ENCODE measurements around the gene GATAD2B.

The GATAD2B gene

GRCh38 chr1:153953859-153954365, 31.1 kb upstream of the GATAD2B start:
- DNase-seq (ENCODE audit: insufficient read length, low spot score) (no peak), FAIRE-seq (no peak)

GRCh38 chr1:153951801-153952200, 29.0 kb upstream of the GATAD2B start:
- FAIRE-seq: no peak
- no peak for DNase-seq (ENCODE audit: insufficient read length, low spot score)

DNA sequence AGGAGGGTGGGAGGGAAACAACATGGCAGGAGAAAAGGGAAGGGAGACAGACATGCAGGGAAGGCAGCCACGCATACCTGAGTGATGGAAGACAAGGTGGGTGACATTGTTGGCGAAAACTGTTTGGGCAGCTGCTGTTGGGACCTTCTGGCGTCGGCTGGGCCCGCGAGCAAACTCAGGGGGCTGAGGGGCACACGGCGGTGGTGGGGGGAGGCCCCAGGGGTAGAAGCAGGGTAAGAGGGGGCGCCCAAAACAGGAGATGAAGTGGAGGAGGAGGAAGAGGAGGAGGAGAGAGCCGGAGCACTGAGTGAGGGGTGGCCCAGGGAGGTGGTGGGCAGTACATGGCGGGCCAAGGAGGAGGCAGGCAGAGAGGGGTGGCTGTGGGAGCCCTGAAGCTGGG, 28.4 kb upstream of the GATAD2B start:
- FAIRE-seq (no peak), DNase-seq (ENCODE audit: insufficient read length, low spot score) (no peak)

DNA sequence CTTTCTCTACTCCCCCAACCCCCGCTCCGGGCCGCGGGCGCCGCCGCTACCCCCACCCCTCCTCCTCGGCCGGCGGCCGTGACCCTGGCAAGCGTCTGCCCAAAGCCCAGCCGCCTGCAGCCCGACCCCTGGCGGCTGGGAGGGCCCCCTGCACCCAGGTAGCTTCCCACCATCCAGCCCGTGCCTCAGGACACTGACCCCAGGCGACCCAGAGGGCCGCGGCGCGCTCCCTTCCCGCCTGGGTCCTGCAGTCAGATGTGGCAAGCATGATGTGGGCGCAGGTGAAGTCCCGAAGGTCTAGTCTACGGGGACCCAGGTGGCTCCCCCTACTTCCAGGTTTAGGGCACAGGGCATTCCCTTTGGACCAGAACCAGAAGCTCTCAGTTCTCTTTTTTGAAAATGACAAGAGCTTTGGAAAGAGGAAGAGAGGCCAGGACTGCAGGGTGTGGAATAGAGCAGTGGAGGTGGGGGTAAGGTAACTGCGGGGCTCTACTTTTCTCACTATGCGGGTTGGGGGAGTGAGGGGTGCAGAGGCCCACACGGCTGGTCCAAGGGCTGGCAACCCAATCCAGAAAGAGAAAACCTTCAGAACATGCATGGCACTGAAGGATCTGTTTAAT, 24.0 kb upstream of the GATAD2B start, which contains the start of gene DENND4B:
Gene DENND4B, minus strand, starts transcription at position 97 of the 620 bp plus-strand sequence. CDS start 2,344 bp downstream, outside the sequence.
- DNase-seq (ENCODE audit: insufficient read length, low spot score): peak; percentile 97
- peak; percentile 87 for FAIRE-seq

DNA sequence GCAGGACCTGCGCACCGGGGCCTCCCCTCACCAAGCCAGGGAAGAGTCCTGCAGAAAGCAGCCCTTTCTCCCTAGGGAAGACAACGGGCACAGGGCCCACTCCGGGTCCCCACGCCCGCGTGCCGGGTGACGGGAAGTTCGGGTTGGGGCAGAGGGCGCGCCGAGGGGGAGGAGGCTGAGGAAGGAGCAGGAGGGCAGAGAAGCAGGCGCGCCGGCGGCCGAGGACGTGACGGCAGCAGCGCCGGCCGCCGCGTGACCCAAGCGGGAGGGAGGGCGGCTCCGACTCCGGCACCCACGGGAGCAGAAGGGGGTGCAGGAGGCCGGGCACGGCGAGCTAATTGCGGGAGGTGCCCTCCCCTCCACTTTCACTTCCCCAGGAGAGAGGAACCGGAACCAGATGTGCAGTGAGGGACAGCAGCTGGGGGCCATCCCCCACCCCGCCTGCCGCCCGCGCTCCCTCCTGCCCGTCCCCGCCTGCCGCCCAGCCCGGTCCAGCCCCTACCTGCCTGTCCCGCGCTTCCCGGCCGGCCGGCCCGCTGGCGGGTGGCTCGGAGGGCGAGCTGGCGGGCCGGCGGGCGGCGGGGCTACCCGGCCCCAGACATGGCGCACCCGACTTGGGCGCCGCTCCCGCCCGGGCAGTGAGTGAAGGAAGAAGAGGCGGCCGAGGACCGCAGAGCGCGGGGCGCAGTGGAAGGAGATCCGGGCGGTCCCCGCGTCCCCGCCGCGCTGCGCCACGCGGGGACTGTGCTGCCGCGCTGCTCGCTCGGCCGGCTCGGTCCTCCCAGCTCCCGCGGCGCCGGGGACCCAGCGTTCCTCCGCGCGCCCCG, 23.2 kb upstream of the GATAD2B start:
- DNase-seq (ENCODE audit: insufficient read length, low spot score): peak; percentile 95
- peak; percentile 92 for FAIRE-seq

- FAIRE-seq (no peak), DNase-seq (ENCODE audit: insufficient read length, low spot score) (peak; percentile 92)
Measured at GRCh38 chr1:153945131-153945794, 22.5 kb upstream of the GATAD2B start.

DNA sequence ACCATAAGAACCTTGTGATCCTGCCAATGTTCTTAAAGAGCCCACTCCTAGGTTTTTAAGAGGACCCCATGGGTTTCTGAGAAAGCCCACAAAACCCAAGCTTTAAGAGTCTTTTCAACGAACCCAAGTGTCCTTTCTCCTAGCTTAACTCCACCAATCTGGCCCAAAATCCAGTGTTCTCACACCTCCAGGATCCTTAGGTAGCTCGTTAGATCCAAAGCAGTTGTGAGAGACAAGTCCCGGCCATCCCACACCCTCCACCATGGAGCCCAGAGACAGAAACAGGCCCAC, 22.0 kb upstream of the GATAD2B start:
- FAIRE-seq (no peak), DNase-seq (ENCODE audit: insufficient read length, low spot score) (no peak)

- no peak for DNase-seq (ENCODE audit: insufficient read length, low spot score)
- no peak for FAIRE-seq
Measured at GRCh38 chr1:153944005-153944826, 21.4 kb upstream of the GATAD2B start.

GRCh38 chr1:153942766-153943549, 20.2 kb upstream of the GATAD2B start:
- FAIRE-seq (no peak), DNase-seq (ENCODE audit: insufficient read length, low spot score) (no peak)

DNA sequence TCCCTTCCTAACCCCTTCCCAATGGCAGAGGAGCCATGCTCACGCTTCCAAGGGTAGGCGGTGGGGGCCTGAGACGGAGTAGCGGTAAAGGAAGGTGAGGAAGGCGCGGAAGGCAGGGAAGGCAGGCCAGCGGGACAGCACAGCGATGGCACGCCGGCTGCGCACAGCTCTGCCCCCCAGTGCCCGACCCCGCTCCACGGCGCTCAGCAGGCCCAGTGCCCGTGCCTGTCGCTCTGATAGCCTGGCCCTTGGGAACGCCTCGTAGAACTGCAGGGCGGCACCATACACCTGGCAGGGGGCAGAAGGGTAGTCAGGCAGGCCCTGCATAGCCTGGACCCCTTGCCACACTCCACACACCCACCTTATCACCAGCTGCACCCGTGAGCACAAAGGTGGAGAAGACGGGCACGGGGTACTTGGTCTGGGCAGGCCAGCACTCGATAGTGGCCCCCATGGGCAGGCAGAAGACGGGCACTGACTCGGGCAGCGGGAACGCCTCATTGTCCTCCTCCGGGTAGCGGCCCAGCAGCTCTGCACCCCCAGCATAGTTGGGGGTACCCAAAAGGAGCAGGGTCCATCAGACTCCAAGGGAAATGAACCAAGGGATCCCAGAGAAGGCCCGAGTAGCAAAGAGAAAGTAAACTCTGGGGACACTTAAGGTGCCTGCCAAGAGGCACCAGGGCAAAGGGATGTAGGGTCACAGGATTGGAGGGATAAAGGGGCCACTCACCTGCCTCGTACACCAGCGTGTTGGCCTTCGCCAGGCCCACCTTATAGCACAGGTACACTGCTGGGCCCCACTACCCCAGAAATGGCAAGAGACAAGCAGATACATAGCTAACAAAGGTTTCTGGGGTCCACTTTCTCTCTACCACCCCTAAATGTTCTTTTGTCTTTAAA, 19.3 kb upstream of the GATAD2B start:
- FAIRE-seq: no peak
- no peak for DNase-seq (ENCODE audit: insufficient read length, low spot score)

GRCh38 chr1:153940756-153941155, 18.0 kb upstream of the GATAD2B start:
- FAIRE-seq: no peak

DNA sequence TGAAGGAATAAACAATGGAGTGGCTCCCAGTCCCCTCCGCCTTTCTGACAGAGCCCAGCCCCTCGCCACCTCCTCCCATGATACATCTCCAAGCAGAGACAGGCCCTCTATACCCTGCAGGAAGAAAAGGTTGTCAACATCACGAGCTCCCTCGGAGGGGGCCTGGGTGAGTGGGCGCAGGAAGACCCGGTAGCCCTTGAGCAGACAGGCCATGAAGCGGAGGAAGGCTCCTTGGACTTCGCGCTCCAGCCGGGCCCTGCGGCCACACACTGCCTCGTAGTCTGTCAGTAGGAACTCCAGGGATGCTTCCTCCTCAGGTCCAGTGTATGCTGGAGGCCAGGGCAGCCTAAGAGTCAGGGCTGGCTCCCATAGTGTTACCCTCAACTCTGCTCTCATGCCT, 16.7 kb upstream of the GATAD2B start:
- FAIRE-seq: no peak
- no peak for DNase-seq (ENCODE audit: insufficient read length, low spot score)

More at GRCh38 chr1:153940756-153941155, 18.0 kb upstream of the GATAD2B start:
- DNase-seq (ENCODE audit: insufficient read length, low spot score): no peak

- FAIRE-seq (no peak), DNase-seq (ENCODE audit: insufficient read length, low spot score) (no peak)
Measured at GRCh38 chr1:153938996-153939395, 16.2 kb upstream of the GATAD2B start.

GRCh38 chr1:153937331-153937730, 14.6 kb upstream of the GATAD2B start:
- DNase-seq (ENCODE audit: insufficient read length, low spot score): no peak
- no peak for FAIRE-seq

DNA sequence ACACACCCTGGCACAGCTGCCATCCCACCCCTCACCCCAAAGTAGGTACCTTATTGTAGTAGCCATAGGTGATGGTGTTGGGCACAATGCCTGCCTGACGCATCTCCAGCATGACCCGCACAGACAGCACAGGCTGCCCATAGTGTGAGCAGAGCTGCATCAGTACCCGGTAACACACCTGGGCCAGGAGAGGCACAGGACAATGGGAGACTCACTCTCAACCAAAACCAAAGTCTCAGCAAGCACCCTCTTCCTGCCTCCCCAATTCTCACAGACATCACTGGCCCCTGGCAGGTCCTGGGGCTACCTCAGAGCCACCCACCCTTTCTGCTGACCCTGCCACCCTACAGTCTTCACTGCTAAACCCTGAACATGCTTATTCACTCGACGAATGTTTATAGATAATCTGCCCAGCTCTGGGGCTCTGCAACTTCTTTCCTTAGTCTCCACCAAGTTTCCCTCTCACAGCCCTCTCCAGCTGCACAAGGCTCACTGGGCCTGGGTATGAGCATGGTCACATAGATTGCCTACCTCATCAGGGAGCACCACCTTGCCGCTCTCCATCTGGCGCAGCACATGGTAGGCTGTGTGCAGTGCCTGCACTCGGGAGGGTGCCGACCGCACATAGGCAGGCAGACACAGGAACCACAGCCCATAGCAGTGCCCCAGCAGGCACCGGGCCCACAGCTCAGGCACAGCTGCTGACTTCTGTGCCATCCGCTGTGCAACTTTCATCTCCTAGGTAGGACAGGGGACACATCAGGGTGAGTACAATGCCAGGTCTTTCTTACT, 13.4 kb upstream of the GATAD2B start:
- FAIRE-seq (no peak), DNase-seq (ENCODE audit: insufficient read length, low spot score) (no peak)

DNA sequence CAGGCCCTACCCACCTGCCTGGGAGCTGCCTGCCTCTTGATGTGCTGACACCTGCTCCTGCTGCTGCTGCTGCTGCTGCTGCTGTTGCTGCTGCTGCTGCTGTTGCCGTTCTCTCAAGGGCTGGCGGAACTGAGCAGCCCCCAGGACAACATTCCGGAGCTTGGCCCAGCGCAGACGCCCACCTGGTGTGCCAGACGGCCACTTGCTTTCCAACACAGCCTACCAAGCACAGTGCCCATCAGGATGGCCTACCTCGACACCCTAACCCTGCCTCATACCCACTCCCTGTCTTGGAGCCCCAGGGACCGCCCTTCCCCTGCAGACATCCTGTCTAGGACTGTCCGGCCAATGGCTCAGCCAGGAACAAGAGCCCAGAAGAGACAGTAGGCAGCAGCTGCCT, 12.0 kb upstream of the GATAD2B start:
- DNase-seq (ENCODE audit: insufficient read length, low spot score) (no peak), FAIRE-seq (no peak)

GRCh38 chr1:153933955-153934354, 11.2 kb upstream of the GATAD2B start:
- FAIRE-seq (no peak), DNase-seq (ENCODE audit: insufficient read length, low spot score) (no peak)

GRCh38 chr1:153933430-153933829, 10.7 kb upstream of the GATAD2B start:
- no peak for FAIRE-seq
- DNase-seq (ENCODE audit: insufficient read length, low spot score): no peak

All from GM19239 (cell line).